Measurements from ENCODE around the gene TMEM254. TPM values are rescaled to one million over a fixed set of nuclear protein-coding genes. Genes with fewer than 3 reads are reported as not detected.

Gene TMEM254
- total and polyA plus RNA-seq, 2 of the 13 experiments (the other 11 are each of a cell fraction or from before 2014, with no cell fraction given): 11.2 to 39.0 TPM

DNA sequence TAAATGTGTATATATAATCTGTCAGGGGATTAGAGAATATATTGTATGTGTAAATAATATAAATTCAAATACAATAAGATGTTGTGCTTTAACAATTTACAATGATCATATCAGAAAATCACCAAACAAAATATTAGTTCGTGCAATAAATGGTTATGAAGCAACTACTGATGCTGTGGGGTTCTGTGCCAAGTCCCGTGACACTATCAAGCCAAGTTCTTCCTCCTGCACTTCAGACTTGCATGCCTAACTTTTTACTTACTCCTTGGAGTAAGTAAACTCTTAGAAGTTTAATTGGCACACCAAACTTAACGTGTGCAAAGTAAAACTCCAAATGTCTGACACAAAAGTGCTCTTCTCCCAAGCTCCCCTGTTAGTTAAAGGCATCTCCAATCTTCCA, 26.5 kb upstream of the TMEM254 start:
- intact Hi-C loops (cut with micrococcal nuclease; ENCODE audit: unreplicated experiment) (loop anchor here (10.0 kb wide), 1 partner anchor 173 kb away; no protein-coding TSS in a partner anchor), in situ Hi-C loops (cut with HindIII; ENCODE audit: extremely low pct_ligation_motif_present, low pct_unique_long_range_greater_than_20kb) (no loop called here)
- Histone ChIP-seq H2AFZ (ENCODE audit: low read length) (no peak overlapping the region), H4K20me1 (ENCODE audit: insufficient read depth, low read length) (no peaks in the 10 kb centered on the region), H3K27me3 (ENCODE audit: control insufficient read depth in 1 of 2, insufficient read depth in 2 of 2, low read length in 2 of 2) (no peaks in the 10 kb centered on the region), H3K4me1 (ENCODE audit: insufficient read depth, low read length) (no peaks in the 10 kb centered on the region), H3K36me3 (replicated peaks in 1 of 2; ENCODE audit: control insufficient read depth in 1 of 2, insufficient read depth in 2 of 2, low read length in 2 of 2) (no peaks in the 10 kb centered on the region), H3K9ac (ENCODE audit: insufficient read depth, low read depth, low read length) (no peak overlapping the region), H3K27ac (ENCODE audit: extremely low read length, insufficient read depth, low read length) (no peak overlapping the region), H3K4me3 (replicated peaks in 1 of 3; ENCODE audit: insufficient read depth in 1 of 3, low read depth in 2 of 3, low read length in 3 of 3) (no peak overlapping the region), H3K79me2 (ENCODE audit: insufficient read depth, low read length) (no peaks in the 10 kb centered on the region), H3K9me3 (ENCODE audit: low read length) (no peaks in the 10 kb centered on the region), H3K4me2 (ENCODE audit: low read depth, low read length) (no peak overlapping the region)
- FAIRE-seq: no peak
- ChIA-PET POLR2A (no interaction called here), CTCF (ENCODE audit: low intra/inter-chr PET ratio, low total read pairs) (no interaction called here)
- no peak for DNase-seq (ENCODE audit: low spot score)
- no TSS peak for BruUV-seq (replicated peaks)
- 16% methylated on average over 3 of the region's 3 CpGs for WGBS (ENCODE audit: low lambda C conversion rate)
- no peak for TF ChIP-seq RFXANK (CRISPR knock-in tag; IDR thresholded peaks at IDR 0.05)
- ATAC-seq: no peak

DNA sequence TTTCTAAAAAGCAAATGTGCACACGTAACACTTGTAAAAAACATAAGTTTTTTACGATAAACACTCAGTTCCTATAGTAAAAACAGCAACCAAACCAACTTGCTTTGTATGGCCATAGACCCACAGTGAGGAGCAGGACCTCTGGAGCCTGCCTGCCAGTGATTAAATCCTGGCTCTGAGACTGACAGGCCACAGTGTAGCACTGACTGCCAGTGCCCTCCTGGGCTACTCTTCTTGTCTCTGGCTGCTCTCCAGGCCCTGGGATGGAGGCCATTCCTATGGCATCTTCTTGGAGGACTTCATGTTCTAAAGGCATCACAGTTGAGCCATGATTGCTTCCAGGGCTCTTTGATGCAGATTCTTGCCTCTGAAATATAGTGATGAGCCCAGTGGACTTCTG, 22.7 kb upstream of the TMEM254 start:
- no peak overlapping the region for H2AFZ ChIP-seq (ENCODE audit: low read length)
- H3K36me3 ChIP-seq (replicated peaks in 1 of 2; ENCODE audit: control insufficient read depth in 1 of 2, insufficient read depth in 2 of 2, low read length in 2 of 2): no peaks in the 10 kb centered on the region
- intact Hi-C loops (cut with micrococcal nuclease; ENCODE audit: unreplicated experiment): loop anchor here (10.0 kb wide), 1 partner anchor 169 kb away; no protein-coding TSS in a partner anchor
- H3K27me3 ChIP-seq (ENCODE audit: control insufficient read depth in 1 of 2, insufficient read depth in 2 of 2, low read length in 2 of 2): no peaks in the 10 kb centered on the region
- H3K4me2 ChIP-seq (ENCODE audit: low read depth, low read length): no peak overlapping the region
- WGBS (ENCODE audit: low lambda C conversion rate): 48% methylated on average over 2 of the region's 2 CpGs
- no peaks in the 10 kb centered on the region for H3K79me2 ChIP-seq (ENCODE audit: insufficient read depth, low read length)
- no peak for DNase-seq (ENCODE audit: low spot score)
- ATAC-seq: no peak
- H3K27ac ChIP-seq (ENCODE audit: extremely low read length, insufficient read depth, low read length): no peak overlapping the region
- H3K9me3 ChIP-seq (ENCODE audit: low read length): no peaks in the 10 kb centered on the region
- POLR2A ChIA-PET: no interaction called here
- no peak overlapping the region for H3K9ac ChIP-seq (ENCODE audit: insufficient read depth, low read depth, low read length)
- in situ Hi-C loops (cut with HindIII; ENCODE audit: extremely low pct_ligation_motif_present, low pct_unique_long_range_greater_than_20kb): no loop called here
- BruUV-seq (replicated peaks): no TSS peak
- H3K4me1 ChIP-seq (ENCODE audit: insufficient read depth, low read length): no peaks in the 10 kb centered on the region
- H3K4me3 ChIP-seq (replicated peaks in 1 of 3; ENCODE audit: insufficient read depth in 1 of 3, low read depth in 2 of 3, low read length in 3 of 3): no peak overlapping the region
- FAIRE-seq: no peak
- no peaks in the 10 kb centered on the region for H4K20me1 ChIP-seq (ENCODE audit: insufficient read depth, low read length)
- CTCF ChIA-PET (ENCODE audit: low intra/inter-chr PET ratio, low total read pairs): no interaction called here
- TF ChIP-seq, protein P1, sequence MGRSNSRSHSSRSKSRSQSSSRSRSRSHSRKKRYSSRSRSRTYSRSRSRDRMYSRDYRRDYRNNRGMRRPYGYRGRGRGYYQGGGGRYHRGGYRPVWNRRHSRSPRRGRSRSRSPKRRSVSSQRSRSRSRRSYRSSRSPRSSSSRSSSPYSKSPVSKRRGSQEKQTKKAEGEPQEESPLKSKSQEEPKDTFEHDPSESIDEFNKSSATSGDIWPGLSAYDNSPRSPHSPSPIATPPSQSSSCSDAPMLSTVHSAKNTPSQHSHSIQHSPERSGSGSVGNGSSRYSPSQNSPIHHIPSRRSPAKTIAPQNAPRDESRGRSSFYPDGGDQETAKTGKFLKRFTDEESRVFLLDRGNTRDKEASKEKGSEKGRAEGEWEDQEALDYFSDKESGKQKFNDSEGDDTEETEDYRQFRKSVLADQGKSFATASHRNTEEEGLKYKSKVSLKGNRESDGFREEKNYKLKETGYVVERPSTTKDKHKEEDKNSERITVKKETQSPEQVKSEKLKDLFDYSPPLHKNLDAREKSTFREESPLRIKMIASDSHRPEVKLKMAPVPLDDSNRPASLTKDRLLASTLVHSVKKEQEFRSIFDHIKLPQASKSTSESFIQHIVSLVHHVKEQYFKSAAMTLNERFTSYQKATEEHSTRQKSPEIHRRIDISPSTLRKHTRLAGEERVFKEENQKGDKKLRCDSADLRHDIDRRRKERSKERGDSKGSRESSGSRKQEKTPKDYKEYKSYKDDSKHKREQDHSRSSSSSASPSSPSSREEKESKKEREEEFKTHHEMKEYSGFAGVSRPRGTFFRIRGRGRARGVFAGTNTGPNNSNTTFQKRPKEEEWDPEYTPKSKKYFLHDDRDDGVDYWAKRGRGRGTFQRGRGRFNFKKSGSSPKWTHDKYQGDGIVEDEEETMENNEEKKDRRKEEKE (IDR thresholded peaks at IDR 0.05): no peak
- no peak for TF ChIP-seq SKI (IDR thresholded peaks at IDR 0.05; ENCODE audit: partially characterized antibody)
- TF ChIP-seq, protein P2, sequence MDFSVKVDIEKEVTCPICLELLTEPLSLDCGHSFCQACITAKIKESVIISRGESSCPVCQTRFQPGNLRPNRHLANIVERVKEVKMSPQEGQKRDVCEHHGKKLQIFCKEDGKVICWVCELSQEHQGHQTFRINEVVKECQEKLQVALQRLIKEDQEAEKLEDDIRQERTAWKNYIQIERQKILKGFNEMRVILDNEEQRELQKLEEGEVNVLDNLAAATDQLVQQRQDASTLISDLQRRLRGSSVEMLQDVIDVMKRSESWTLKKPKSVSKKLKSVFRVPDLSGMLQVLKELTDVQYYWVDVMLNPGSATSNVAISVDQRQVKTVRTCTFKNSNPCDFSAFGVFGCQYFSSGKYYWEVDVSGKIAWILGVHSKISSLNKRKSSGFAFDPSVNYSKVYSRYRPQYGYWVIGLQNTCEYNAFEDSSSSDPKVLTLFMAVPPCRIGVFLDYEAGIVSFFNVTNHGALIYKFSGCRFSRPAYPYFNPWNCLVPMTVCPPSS (IDR thresholded peaks at IDR 0.05): no peak
- TF ChIP-seq ZNF577 (CRISPR knock-in tag; IDR thresholded peaks at IDR 0.05; ENCODE audit: borderline replicate concordance, low read depth): no peak
- TF ChIP-seq, protein P3, sequence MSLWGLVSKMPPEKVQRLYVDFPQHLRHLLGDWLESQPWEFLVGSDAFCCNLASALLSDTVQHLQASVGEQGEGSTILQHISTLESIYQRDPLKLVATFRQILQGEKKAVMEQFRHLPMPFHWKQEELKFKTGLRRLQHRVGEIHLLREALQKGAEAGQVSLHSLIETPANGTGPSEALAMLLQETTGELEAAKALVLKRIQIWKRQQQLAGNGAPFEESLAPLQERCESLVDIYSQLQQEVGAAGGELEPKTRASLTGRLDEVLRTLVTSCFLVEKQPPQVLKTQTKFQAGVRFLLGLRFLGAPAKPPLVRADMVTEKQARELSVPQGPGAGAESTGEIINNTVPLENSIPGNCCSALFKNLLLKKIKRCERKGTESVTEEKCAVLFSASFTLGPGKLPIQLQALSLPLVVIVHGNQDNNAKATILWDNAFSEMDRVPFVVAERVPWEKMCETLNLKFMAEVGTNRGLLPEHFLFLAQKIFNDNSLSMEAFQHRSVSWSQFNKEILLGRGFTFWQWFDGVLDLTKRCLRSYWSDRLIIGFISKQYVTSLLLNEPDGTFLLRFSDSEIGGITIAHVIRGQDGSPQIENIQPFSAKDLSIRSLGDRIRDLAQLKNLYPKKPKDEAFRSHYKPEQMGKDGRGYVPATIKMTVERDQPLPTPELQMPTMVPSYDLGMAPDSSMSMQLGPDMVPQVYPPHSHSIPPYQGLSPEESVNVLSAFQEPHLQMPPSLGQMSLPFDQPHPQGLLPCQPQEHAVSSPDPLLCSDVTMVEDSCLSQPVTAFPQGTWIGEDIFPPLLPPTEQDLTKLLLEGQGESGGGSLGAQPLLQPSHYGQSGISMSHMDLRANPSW (CRISPR knock-in tag; IDR thresholded peaks at IDR 0.05; ENCODE audit: borderline replicate concordance): no peak
- no peak for TF ChIP-seq GABPB1 (CRISPR knock-in tag; IDR thresholded peaks at IDR 0.05)
- TF ChIP-seq POGZ (CRISPR knock-in tag; IDR thresholded peaks at IDR 0.05): no peak
- TF ChIP-seq ZMYM4 (CRISPR knock-in tag; IDR thresholded peaks at IDR 0.05): no peak
- TF ChIP-seq SRSF1 (optimal IDR thresholded peaks at IDR 0.05; ENCODE audit: low read depth, low read length): no peak
- no peak for TF ChIP-seq ZNF20 (CRISPR knock-in tag; IDR thresholded peaks at IDR 0.05)
- no peak for TF ChIP-seq ZSCAN12 (CRISPR knock-in tag; IDR thresholded peaks at IDR 0.05)
